ENCODE data around the gene KNDC1. TPM values are rescaled to one million over a fixed set of nuclear protein-coding genes. Genes with fewer than 3 reads are reported as not detected.

KNDC1 gene
- total and polyA plus RNA-seq, 2 of the 13 experiments (the other 11 are each of a cell fraction or from before 2014, with no cell fraction given) = 0.69 TPM; not detected in 1

DNA sequence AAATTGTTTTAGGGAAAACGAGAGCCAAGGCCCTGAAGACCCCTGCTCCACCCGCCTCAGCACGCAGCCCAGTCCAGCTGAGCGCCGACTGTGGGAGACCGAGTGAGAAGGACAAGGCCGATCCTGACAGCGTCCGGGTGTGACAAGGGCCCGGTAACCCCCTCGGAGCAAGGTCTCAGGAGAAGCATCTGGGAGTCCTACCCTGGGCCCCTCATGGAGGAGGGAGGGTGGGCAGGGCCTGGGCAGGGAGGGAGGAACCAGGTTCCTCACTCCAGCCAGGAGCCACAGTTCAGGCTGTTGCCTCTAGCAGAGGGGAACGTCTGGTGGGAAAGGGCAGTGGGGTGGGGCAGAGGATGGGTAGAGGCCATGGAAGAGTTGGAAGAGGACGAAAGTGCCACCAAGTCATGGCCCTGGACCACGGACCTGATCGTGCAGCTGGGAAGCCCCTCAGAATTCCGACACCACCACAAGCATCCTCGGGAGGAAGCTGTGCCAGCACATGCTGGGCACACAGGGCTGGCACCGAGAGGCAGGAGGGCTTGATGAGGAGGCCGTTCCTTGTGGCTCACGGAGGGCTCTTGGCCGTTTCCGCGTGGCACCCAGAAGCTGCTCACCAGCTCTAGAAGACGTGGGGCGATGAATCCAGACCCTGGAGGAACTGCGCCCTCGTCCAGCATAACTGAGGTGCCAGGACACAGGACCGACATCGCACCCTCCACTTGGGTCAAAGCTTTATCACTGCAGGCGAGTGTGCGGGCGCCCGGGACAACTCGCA, 2.2 kb upstream of the KNDC1 start (continued):
- TF ChIP-seq, protein P1, sequence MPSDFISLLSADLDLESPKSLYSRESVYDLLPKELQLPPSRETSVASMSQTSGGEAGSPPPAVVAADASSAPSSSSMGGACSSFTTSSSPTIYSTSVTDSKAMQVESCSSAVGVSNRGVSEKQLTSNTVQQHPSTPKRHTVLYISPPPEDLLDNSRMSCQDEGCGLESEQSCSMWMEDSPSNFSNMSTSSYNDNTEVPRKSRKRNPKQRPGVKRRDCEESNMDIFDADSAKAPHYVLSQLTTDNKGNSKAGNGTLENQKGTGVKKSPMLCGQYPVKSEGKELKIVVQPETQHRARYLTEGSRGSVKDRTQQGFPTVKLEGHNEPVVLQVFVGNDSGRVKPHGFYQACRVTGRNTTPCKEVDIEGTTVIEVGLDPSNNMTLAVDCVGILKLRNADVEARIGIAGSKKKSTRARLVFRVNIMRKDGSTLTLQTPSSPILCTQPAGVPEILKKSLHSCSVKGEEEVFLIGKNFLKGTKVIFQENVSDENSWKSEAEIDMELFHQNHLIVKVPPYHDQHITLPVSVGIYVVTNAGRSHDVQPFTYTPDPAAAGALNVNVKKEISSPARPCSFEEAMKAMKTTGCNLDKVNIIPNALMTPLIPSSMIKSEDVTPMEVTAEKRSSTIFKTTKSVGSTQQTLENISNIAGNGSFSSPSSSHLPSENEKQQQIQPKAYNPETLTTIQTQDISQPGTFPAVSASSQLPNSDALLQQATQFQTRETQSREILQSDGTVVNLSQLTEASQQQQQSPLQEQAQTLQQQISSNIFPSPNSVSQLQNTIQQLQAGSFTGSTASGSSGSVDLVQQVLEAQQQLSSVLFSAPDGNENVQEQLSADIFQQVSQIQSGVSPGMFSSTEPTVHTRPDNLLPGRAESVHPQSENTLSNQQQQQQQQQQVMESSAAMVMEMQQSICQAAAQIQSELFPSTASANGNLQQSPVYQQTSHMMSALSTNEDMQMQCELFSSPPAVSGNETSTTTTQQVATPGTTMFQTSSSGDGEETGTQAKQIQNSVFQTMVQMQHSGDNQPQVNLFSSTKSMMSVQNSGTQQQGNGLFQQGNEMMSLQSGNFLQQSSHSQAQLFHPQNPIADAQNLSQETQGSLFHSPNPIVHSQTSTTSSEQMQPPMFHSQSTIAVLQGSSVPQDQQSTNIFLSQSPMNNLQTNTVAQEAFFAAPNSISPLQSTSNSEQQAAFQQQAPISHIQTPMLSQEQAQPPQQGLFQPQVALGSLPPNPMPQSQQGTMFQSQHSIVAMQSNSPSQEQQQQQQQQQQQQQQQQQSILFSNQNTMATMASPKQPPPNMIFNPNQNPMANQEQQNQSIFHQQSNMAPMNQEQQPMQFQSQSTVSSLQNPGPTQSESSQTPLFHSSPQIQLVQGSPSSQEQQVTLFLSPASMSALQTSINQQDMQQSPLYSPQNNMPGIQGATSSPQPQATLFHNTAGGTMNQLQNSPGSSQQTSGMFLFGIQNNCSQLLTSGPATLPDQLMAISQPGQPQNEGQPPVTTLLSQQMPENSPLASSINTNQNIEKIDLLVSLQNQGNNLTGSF (CRISPR knock-in tag; IDR thresholded peaks at IDR 0.05) = no peak
- TF ChIP-seq, protein P2, sequence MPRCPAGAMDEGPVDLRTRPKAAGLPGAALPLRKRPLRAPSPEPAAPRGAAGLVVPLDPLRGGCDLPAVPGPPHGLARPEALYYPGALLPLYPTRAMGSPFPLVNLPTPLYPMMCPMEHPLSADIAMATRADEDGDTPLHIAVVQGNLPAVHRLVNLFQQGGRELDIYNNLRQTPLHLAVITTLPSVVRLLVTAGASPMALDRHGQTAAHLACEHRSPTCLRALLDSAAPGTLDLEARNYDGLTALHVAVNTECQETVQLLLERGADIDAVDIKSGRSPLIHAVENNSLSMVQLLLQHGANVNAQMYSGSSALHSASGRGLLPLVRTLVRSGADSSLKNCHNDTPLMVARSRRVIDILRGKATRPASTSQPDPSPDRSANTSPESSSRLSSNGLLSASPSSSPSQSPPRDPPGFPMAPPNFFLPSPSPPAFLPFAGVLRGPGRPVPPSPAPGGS (CRISPR knock-in tag; IDR thresholded peaks at IDR 0.05) = no peak
- TF ChIP-seq, protein P3, sequence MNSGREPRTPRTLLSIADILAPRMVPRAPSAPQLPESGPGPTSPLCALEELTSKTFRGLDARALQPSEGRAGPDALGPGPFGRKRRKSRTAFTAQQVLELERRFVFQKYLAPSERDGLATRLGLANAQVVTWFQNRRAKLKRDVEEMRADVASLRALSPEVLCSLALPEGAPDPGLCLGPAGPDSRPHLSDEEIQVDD (CRISPR knock-in tag; IDR thresholded peaks at IDR 0.05; ENCODE audit: borderline replicate concordance) = no peak
- TF ChIP-seq ZFP62 (CRISPR knock-in tag; IDR thresholded peaks at IDR 0.05) (no peak), ZFYVE20 (CRISPR knock-in tag; IDR thresholded peaks at IDR 0.05; ENCODE audit: borderline replicate concordance, low read depth) (no peak), ZNF331 (CRISPR knock-in tag; IDR thresholded peaks at IDR 0.05) (no peak), SATB2 (CRISPR knock-in tag; IDR thresholded peaks at IDR 0.05) (no peak)

Measured in HepG2 (cell line).